ENCODE results near the gene BDKRB1.

Gene BDKRB1

DNA sequence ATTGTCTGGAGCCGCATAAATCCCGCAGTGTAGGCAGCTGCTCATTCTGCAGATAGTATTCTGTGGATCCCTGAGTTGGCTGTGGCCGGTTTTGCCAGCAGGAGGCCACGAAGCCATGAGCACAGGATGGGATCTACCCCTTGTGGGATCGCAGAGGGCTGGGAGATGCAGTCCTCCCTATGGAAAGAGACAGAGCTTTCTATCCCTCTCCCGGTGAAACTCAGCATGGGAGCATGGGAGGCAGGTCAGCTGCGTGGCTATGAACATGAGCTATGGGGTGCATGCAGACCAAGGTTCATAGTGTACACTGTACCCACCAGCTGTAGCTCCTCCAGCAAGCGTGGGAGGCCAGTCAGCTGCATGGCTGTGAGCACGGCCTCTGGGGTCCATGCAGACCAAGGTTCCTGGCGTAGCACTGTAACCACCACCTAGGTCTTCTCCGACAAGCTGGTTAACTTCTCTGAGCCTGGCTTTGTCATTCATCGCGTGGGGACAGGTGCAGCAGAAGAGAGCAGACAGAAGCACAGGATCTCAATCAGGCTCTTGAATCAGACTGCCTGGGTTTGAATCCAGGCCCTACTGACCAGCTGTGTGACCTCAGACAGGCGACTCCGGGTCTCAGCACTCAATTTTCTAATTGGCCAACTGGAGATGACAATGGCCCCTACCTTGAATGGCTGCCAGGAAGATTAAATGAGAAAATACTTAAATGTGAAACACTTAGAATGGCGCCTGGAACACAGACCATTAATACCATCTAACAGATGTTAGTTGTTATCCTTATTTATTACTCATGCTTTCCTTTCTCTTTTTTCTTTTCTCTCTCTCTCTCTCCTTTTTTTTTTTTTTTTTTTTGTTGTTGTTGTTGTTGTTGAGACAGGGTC, 6.0 kb downstream of the BDKRB1 start:
- DNase-seq = no peak

DNA sequence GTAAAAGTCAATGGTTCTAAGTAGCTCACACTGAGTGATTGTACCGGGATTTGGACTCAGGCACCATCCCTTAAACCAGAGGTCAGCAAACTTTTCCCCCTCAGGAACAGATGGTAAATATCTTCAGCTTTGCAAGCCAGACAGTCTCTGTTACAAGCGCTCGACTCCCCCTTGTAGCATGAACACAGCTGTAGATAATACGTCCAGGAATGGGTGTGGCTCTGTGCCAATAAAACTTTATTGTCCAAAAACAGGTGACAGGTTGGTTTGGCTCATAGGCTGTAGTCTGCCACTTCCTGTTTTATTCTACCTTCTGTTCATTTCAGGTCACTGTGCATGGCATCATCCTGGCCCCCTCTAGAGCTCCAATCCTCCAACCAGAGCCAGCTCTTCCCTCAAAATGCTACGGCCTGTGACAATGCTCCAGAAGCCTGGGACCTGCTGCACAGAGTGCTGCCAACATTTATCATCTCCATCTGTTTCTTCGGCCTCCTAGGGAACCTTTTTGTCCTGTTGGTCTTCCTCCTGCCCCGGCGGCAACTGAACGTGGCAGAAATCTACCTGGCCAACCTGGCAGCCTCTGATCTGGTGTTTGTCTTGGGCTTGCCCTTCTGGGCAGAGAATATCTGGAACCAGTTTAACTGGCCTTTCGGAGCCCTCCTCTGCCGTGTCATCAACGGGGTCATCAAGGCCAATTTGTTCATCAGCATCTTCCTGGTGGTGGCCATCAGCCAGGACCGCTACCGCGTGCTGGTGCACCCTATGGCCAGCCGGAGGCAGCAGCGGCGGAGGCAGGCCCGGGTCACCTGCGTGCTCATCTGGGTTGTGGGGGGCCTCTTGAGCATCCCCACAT, 7.6 kb downstream of the BDKRB1 start:
- DNase-seq = no peak

DNA sequence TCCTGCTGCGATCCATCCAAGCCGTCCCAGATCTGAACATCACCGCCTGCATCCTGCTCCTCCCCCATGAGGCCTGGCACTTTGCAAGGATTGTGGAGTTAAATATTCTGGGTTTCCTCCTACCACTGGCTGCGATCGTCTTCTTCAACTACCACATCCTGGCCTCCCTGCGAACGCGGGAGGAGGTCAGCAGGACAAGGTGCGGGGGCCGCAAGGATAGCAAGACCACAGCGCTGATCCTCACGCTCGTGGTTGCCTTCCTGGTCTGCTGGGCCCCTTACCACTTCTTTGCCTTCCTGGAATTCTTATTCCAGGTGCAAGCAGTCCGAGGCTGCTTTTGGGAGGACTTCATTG, 8.2 kb downstream of the BDKRB1 start:
- no peak for DNase-seq

DNA sequence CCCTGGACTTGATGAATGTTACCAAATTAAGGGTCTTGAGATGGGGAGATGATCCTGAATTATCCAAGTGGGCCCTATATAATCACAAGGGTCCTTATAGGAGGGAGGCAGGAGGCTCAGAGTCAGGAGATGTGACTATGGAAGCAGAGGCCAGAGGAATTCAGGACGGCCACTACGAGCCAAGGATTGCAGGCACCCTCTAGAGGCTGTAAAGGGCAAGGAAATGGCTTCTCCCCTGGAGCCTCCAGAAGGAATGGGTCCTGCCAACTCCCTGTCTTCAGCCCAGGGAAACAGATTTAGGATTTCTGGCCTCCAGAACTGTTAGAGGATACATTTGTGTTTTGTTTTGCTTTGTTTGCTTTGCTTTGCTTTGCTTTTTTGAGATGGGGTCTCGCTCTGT, 8.8 kb downstream of the BDKRB1 start:
- DNase-seq = no peak

DNA sequence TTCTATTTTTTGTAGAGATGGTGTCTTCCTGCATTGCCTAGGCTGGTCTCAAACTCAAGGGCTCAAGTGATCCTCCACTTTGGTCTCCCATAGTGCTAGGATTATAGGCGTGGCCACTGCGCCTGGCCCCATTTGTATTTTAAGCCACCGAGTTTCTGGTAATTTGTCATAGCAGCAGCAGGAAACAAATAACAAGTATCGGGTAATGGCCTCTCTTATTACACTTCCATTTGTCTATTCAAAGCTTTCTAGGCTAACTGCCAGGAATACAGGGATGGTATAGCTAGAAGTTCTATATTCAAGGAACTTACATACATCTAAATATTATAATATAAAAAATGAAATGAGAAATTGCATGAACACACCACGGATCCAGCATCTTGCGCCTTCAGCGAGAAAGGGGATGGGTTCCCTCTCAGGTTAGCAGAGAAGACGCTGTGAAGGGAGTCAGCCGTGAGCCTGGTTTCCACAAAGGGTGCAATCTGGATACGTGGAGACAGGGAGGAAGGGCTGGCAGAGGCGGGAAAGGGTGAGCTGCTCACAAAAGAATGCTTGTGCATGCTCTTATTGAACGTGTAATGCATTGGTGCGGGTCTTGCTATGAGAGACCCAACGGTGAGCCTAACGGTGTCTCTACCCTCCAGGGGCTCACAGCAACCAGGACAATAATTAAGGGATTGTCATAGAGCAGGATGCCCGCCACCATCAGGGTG, 9.5 kb downstream of the BDKRB1 start:
- DNase-seq = no peak

DNA sequence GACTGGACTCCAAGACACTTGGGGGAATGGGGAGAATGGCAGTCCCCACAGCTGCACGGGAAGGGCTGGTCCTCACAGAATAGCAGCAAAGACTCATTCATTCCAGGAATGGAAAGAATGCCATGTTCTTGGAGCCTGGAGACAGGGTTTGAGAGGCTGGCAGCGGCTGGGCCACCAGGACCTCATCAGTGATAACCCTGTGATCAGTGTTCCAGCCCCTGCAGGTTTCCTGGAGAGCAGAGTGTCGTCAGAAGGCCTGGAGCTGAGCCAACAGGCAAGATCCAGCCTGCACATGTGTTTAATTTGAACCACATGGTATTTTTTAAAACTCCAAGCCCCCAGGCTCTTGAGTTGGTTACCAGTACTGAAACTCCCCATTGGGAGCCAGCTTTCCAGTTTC, 11.3 kb downstream of the BDKRB1 start:
- no peak for DNase-seq

DNA sequence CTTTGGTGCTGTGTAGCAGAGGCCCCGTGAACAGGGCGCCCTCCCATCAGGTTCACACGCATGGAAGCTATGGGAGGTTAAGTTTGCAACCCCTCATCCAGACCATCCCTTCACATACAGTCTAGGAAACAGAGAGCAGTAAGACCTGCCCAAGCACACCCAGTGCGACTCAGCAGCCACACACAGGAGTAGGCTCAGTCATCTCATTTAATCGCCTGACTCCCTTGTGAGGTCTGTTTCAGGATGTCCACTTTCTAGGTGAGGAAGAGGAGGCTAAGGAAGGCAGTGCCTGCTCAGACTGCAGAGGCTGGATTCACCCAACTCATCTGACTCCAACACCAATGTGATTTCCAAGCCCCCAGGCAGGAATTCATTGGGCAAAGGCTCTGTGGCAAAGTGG, 11.9 kb downstream of the BDKRB1 start:
- DNase-seq = no peak

DNA sequence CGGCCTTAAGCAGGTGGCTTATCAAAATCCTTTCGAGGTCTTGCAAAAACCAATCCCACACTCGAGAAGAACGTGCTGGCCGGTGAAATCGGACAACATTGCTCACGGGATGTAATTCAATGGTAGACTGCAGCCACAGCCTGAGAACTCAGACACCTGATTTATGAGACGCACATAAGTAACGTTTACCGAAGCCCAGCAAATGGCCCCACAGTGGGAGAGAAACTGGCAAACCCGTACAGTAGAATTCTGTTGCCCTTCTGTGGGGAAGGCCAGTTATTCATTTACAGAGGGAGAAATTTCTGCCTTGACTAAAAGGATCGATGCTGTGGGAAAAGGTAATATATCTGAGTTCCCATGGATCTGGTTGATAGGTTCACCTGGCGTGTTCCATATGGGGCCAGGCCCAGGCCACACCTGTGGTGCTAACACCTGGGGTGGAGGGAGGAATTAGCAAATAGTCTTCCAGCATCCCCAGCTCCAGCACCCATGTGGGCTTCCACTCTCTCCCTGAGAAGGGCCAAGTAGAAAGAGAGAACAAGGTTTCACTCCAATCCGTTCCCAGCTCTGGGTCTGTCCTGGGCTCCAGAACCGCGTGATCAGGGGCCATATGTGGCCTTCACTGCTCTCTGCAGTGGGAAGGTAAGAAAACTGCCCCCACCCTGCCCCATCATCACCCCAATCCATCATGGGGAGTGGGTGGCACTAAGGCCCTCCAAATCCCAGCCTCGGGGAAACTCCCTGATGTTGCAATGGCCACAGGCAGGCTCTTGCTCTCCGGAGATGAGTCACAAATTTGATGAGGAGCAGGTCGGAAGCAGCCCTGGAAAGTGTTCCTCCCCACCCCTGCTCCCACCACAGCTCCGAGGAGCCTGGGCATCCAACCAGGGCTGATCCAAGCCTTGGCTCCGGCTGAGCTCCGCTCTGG, 12.7 kb downstream of the BDKRB1 start:
- no peak for DNase-seq

DNA sequence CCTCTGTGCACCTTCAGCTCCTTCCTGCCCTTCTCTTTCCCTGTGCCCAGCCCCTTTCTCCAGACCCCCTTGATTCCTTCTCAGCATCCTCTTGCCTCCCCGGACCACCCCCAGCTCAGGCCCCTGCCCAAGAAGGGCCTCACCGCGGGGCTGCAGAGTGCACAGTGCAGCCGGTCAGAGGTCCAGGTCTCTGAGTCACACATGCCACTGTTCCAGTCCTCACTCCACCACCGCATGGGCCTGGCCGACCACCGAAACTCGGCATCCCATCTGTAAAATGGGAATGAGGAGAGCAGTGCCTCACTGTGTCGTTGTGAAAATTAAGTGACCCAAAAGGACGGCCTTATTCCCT, 13.3 kb downstream of the BDKRB1 start:
- DNase-seq = no peak

DNA sequence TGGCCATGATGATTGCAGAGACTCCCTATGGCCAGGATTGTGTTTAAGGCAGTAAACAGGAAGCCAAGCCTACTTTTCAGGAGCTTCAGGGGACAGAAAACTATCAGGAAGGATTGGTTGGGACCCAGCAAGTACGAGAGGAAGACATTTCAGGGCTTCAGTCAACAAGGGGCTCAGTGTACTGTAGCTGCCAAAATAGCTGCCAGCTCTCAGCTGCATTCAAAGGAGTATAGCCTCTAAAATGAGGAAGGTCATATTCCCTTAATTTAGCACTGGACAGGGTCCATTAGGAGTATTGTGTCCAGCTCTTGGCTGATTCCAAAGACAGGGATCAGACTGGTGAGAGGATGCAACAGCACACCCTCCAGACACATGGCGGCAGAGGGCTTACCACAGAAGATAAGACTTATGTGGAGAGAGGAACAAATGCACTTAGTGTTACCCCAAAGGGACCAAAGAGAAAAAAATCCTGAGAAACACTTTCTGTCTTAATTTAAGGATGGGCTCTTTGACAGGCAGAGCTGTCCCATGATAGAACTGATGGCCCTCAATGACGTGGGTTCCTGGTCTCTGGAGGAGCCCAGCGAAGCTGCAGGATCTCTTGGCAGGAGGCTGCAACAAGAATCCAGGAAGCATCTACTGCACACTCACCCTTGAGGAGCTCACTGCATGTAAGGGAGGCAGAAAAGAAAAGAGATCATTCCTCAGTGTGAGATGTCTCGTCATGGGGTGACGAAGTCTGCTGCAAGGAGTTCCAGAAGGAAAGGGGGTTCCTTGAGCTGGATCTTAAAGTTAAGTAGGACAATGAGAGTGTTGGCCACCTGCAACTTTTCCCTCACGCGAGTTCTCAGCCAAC, 14.8 kb downstream of the BDKRB1 start:
- no peak for DNase-seq

DNA sequence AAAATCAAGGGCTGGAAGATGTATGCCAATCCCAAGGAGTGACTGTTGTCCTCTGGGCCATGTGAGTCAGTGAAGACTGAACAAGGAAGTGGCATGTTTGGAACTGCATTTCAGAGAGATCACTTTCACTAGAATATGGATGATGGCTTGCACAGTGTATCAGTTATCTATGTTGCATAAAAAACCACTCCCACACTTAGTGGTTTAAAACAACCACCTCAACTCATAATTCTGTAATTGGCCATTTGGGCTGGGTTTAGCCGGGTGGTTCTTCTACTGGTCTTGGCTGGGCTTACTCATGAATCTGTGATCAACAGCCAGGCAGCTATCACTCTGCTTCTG, 15.4 kb downstream of the BDKRB1 start:
- DNase-seq = no peak

DNA sequence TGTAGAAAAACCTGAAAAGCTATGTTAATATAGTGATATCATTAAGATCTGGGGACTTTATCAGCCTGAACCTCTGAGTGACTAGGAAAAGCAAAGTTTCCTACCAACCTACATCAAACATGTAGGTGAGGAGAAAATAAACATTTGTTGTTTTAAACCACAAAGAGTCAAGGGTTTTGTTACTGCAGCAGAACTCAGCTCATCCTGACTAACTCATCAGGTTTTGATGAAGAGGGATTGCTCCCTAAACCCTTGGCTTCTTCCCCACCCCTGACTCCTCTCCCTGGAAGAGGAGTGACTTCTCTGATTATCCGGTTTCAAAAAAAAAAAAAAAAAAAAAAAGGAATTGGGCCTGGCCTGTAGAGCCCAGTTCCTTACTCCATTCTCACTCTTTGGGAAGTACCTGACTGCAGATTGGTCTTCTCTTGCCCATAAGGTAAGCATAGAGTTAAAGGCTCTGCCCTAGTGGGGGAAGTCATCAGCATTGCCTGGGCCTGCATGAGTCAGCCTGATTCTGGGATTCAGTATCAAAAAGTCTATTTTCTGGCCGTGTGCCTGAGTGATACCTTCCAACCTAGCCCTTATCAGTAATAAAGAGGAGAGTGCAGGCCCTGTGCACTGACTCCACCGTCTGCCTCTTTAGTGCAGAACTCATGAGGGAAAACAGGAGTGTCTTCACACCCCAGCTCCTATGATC, 16.9 kb downstream of the BDKRB1 start:
- no peak for DNase-seq

DNA sequence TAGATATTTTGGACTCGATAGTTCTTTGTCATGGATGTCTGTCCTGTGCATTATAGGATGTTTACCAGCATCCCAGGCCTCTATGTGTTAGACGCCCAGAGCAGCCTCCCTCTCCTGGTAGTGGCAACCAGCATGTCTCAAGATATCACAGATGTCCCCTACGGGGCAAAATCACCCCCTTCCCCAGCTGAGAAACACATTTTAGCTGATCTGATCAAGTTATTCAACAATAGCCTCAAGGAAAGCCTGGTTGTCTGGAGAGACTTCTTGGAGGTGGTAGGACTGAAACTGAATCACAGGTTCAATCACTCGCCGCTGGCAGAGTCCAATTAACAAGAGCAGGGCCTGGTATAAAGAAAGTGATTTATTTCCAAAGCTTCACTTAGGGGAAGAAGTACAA, 17.6 kb downstream of the BDKRB1 start:
- no peak for DNase-seq

DNA sequence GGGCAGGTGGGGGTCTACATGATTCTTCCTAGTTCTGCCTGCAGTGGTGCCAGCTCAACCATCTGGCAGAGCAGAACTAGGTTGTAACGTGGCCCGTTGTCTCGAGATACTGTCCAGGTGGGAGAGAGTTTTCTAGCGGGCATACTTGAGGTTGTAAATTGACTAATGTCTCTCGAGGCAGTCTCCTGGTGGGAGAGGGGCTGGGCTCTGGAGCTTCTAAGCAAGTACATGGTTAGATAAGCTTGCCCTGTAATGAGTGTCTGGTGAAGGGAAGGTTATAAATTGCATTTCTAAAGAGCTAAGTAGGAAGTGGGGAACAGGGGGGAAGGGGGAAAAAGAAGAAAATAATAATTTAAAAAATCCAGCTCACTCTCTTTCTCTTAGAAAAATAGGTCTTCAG, 18.1 kb downstream of the BDKRB1 start:
- DNase-seq = no peak

DNA sequence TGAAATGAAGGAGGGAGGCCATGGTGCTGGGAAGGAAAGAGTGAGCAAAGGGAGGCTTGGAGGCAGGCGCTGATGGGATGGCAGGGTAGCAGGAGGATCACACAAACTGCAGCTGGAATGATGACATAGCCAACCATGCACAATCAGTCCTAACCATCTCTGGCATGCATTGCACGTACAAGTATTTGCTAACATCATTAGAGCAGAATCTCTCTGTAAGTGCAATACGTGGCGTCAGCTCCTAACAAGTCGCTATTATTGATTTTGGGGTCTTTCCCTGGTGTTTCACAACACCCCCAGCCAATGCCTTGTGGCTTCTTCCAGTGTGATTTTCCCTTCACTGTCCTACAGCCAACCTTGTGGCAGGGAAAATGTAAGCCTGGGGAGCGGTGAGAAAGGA, 18.5 kb downstream of the BDKRB1 start:
- no peak for DNase-seq

DNA sequence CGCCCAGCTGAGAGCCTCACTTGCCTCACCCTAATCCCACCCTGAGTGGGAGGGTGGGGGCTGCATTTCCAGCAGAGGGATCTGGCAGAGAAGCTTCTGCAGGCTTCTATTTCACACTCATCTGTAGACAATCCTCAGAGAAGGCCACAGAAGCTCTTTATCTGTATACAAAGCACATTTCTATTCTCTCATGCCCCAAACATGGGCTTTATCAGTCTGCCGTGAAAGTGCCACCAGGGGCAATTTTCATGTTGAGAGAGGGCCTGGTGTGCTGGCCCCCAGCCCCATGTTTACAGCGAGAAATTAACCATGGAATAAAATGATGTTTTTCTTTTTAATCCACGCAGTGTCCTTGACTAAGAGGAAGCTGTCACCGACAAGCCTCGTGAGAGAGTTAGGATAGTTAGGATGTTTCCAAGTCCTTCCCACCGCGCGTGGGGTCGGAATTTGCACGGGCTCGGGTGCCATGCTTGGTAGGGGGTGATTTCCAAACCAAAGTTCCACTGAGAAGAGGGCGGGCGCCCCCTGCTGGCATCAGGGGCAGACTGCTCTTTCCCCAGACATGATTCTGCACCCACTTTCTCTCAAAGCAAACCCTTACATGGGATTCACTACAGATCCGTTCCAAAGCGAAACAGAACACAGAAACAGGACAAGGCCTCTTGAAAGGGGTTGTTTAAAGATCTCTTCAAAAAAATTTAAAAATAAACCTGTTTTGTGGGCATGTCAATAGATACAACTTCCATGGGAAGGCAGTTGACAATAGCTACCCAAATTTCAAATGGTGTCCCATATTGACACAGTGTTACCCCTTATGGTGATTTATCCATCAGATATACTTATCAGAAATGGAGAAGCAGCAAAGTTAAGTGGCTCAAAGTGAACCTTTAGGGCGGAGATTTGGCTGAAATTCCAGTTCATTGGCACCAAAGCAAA, 19.4 kb downstream of the BDKRB1 start:
- DNase-seq = peak; percentile 44 to 56

DNA sequence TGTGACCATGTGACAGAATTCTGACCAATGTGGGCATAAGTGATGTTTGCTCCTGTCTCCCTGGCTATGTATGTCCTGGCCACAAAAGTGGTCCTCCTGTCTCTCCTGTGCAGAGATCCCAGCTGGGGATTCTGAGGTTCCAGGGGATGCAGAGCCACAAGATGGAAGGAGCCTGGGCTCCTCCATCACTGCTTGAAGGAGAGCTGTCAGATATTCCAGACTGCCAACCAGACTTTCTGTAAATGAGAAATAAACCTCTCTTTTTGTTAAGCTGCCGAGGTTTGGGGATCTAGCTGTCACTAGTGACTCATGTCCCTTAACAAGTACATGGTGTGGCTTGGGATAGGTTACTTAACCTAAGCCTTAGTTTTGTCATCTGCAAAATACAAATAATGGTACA, 21.9 kb downstream of the BDKRB1 start:
- DNase-seq = no peak

DNA sequence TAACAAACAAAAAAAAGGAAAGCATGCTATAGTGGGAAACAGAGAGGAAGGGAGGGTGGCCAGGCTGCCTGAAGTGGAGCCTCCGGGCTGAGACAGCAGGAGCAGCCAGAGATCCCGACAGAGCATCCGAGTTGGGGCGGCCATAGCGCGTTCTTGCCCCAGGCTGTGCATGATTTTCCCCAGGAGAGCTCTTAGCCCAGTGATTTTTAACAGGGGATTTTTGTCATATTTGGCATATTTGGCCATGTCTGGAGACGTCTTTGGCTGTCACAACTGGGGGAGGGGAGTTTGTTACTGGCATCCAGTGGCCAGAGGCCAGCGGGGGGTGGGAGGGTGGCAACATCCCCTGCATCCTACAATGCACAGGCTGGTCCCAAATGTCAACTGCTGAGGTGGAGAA, 23.6 kb downstream of the BDKRB1 start:
- DNase-seq = no peak

DNA sequence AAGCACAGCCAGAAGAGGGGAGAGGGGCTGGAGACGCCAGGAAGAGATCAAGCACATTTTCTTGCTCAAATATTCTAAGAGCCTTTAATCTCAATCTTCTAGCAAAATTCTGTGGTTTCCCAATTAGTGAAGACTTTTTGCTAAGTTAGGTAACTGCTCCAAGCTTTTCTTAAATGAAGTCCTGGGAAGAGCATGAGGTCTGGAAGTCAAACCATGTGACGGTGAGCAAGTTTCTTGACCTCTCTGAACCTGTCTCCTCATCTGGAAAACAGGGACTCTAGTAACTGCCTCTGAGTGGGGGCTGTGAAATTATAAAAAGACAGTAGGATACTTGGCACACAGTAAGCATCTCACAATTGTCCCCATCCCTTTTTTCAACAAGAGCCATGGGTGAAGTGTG, 24.1 kb downstream of the BDKRB1 start:
- no peak for DNase-seq

DNA sequence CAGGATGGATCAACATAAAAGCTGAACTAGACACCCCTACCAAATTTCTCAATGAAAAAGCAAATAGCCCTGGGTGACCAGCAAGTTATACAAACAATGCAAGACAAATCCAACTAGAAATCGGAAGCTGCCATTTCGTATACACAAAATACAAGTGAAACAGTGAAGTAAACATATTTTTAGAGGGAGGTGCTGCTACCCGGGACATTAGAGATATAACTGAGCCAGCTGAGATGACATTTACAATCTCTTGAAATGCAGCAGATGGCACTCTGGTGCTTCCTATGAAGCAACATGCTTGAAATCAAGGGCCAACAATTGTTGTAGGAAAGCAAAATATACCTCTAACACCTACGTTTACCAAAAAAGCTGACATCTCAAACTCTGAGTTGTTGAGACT, 25.5 kb downstream of the BDKRB1 start:
- DNase-seq = peak in 1 of 2 experiments; percentile 1

Data from Kasumi-1 (cell line).